Measurements from ENCODE around the gene STK32C.

DNA sequence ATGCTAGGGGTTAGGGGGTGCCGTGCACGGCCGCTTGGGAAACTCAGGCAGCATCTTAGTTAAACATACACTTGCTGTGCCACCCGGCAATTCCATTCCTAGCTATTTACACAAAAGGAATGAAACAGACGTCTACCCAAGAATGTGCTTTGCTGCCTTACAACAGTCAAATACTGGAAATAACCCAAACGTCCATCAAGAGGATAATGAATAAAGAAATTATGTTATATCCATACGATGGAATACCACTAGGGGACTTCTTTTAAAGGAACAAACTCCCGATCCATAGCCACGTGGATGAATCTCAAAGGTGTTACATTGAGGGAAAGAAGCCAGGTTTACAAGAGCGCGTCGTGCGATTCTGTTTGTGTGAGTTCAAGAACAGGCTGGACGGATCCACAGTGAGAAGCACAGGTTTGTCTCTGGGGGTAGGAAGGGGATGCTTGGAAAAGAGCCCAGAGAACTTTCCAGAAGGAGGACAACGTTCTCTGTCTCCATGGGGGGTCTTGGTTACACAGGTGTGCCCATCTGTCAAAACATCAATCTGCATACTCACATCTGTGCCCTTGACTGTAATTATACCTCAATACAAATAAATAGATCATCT is 41.8 kb downstream of the STK32C start:
- TF ChIP-seq, protein P1, sequence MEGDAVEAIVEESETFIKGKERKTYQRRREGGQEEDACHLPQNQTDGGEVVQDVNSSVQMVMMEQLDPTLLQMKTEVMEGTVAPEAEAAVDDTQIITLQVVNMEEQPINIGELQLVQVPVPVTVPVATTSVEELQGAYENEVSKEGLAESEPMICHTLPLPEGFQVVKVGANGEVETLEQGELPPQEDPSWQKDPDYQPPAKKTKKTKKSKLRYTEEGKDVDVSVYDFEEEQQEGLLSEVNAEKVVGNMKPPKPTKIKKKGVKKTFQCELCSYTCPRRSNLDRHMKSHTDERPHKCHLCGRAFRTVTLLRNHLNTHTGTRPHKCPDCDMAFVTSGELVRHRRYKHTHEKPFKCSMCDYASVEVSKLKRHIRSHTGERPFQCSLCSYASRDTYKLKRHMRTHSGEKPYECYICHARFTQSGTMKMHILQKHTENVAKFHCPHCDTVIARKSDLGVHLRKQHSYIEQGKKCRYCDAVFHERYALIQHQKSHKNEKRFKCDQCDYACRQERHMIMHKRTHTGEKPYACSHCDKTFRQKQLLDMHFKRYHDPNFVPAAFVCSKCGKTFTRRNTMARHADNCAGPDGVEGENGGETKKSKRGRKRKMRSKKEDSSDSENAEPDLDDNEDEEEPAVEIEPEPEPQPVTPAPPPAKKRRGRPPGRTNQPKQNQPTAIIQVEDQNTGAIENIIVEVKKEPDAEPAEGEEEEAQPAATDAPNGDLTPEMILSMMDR (conservative IDR thresholded peaks at IDR 0.05; ENCODE audit: low read depth, low read length) = no peak
- TF ChIP-seq FOS (IDR thresholded peaks at IDR 0.05; ENCODE audit: low read depth, low read length) (no peak), POLR2A (IDR thresholded peaks at IDR 0.05; ENCODE audit: low read depth, low read length) (no peak), MAFK (IDR thresholded peaks at IDR 0.05; ENCODE audit: low read depth, low read length) (no peak), SMC3 (IDR thresholded peaks at IDR 0.05; ENCODE audit: low read depth, low read length) (no peak)
- TF ChIP-seq, protein P2, sequence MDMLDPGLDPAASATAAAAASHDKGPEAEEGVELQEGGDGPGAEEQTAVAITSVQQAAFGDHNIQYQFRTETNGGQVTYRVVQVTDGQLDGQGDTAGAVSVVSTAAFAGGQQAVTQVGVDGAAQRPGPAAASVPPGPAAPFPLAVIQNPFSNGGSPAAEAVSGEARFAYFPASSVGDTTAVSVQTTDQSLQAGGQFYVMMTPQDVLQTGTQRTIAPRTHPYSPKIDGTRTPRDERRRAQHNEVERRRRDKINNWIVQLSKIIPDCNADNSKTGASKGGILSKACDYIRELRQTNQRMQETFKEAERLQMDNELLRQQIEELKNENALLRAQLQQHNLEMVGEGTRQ (IDR thresholded peaks at IDR 0.05; ENCODE audit: low read depth, low read length) = no peak
